AG09319 (cell line): Measurements from ENCODE around the gene WDR89.
"Not testable (repeated sequence)": the region's sequence is repeated elsewhere in the genome, so short reads cannot be mapped to it uniquely, and the experiment has no call there.

Experiments
- DNase-seq: peaks from one replicate; pipeline ENCODE4 v3.0.0-alpha.2; 2010; ENCODE audit warnings: low read depth; ENCODE audit errors: extremely low read depth
- TF ChIP-seq, protein P1 (sequence below): IDR thresholded peaks from 2 replicates; pipeline ENCODE4 v1.5.1; 2011; ENCODE audit warnings: low read depth, mild to moderate bottlenecking, inconsistent platforms, low read length, moderate library complexity

The WDR89 gene

DNA sequence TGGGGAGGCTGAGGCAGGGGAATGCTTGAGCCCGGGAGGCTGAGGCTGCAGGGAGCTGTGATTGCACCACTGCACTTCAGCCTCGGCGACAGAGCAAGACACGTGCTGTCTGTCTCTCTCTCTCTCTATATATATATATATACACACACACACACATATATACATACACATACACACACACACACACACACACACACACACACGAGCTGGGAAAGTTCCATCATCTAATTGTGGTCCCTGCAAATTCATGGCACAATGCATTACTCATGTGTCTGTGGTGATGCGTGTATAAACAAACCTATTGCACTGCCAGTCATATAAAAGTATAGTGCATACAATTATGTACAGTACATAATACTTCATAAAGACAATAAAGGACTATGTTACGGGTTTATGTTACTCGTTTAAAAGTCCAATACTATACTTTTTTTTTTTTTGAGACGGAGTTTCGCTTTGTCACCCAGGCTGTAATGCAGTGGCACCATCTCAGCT, 36.6 kb downstream of the WDR89 start:
- DNase-seq: no peak
- TF ChIP-seq, protein P1, sequence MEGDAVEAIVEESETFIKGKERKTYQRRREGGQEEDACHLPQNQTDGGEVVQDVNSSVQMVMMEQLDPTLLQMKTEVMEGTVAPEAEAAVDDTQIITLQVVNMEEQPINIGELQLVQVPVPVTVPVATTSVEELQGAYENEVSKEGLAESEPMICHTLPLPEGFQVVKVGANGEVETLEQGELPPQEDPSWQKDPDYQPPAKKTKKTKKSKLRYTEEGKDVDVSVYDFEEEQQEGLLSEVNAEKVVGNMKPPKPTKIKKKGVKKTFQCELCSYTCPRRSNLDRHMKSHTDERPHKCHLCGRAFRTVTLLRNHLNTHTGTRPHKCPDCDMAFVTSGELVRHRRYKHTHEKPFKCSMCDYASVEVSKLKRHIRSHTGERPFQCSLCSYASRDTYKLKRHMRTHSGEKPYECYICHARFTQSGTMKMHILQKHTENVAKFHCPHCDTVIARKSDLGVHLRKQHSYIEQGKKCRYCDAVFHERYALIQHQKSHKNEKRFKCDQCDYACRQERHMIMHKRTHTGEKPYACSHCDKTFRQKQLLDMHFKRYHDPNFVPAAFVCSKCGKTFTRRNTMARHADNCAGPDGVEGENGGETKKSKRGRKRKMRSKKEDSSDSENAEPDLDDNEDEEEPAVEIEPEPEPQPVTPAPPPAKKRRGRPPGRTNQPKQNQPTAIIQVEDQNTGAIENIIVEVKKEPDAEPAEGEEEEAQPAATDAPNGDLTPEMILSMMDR: no peak

DNA sequence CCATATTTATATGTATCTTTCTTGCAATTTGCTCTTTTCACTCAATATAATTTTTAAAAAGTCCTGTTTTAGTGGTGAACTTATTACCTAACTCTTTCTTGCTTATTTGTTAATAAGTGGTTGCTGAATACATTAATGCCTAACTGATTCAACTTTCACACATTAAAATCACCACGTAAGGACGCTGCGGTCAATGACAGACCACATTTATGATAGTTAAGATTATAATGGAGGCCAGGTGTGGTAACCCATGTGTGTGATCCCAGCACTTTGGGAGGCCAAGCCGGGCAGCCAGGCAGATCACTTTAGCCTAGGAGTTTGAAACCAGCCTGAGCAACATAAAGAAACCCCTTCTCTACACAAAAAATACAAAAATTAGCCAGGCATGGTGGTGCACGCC, 37.0 kb downstream of the WDR89 start:
- TF ChIP-seq, protein P1: no peak
- DNase-seq: no peak

DNA sequence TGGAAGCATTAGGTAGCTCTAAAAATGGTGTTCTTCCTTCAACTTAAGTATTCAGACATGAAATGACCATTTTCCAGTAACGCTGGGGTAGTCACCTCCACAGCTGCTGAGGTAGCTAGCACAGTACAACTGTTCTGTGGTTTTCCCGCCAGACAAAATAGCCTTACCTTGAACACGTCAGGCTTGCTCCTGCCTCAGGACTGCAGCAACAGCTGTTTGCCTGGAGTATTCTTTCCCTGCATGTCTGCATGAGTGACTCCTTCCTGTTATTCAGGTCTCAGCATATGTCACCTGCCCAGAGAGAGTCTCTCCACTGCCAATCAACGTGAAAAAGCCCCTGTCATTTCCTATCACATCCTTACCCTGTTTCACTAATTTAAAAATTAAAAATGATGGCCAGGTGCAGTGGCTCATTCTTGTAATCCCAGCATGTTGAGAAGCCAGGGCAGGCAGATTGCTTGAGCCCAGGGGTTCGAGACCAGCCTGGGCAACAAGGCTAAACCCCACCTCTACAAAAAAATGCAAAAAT, 37.9 kb downstream of the WDR89 start:
- TF ChIP-seq, protein P1: no peak
- no peak for DNase-seq

DNA sequence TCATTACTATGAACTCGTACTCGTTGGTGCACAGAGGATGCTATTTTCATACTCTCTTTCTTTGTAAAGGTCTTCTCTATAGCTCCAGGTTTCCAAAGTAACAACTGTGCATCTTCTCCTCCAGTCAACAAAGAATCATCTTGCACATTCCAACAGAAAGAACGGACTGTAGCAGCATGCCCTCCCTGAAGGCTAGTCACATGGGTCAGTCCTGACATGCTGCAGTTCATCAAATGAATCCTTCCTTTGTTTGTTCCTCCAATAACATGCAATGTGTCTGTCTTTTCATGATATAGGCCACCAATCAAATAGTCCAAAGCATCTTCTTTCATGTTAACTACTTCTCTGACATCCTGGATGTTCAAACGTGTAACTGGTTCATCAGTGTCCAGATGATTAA, 42.9 kb downstream of the WDR89 start:
- TF ChIP-seq, protein P1: no peak

DNA sequence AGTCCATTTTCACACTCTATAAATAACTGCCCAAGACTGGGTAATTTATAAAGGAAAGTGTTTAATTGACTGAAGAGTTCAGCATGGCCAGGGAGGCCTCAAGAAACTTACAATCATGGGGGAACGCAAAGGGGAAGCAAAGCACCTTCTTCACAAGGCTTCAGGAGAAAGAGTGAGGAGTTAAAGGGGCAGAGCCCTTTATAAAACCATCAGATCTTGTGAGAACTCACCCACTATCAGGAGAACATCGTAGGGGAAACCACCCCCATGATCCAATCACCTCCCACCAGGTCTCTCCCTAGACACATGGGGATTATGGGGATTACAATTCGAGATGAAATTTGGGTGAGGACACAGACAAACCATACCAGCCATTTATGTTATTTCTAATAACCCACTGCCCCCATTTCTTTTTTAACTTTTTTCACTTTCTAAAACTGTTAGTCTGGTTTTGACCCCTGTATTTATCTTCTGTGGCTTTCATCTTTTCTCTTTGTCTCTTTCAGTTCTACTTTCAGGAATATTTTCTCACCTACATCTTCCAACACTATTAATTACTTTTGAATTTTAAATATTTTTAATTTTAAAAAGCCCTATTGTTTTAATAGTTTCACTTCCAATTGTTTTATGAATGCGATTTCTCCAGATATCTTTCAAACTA, 44.5 kb downstream of the WDR89 start:
- TF ChIP-seq, protein P1: no peak
- DNase-seq: no peak

More for the DNA sequence above, 42.9 kb downstream of the WDR89 start:
- DNase-seq: no peak

DNA sequence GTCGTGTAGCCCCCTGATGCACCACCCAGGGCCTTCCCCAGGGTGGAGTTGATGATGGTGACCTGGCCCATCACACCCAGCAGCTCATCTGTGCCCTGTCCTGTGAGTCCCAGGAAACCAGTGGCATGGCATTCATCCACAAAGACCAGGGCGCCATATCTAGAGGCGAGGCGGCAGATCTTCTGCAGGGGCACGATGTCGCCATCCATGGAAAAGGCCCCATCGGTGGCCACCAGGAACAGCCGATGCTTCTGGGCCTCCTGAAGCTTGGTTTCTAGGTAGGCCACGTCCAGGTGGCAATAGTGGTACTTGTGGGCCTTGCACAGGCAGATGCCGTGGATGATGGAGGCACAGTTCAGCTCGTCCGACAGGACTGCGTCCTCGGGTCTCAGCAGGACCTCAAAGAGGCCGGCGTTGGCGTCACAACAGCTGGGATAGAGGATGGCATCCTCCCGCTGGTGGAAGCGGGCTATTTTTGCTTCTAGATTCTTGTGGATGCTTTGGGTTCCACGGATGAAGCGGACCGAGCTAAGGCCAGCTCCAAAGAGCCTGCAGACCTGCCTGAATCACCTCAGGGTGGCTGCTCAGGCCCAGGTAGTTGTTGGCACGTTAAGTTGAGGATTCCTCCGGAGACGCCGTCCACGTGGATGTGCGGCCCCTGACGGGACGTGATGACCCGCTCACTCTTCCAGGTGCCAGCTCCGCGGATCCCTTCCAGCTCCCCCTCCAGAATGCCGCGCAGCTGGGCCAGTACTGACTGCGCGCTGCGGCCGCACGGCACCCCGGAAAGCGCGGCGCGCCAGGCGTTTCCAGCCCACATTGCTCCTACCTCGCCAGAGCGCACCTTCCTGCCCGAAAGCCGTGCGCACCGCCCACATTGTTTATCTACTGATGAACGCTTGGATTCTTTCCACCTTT, 47.0 kb downstream of the WDR89 start:
- TF ChIP-seq, protein P1: no peak
- no peak for DNase-seq

DNA sequence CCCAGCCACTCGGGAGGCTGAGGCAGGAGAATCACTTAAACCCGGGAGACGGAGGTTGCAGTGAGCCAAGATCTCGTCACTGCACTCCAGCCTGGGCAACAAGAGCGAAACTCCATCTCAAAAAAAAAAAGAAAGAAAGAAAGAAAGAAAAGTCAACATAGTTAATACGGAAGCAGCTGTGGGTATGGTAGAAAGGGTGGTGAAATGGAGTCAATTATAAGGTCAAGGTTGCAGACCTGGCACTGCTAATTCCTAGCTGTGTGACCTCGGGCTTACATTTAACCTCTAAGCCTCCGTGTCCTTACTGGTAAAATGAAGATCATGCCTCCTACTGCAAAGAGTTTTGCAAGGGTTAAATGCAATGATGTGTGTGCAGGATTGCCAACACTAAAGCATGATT, 58.6 kb downstream of the WDR89 start:
- not testable (repeated sequence) for DNase-seq
